Measurements from ENCODE around the gene TOMM5.
"Not testable (repeated sequence)": the region's sequence is repeated elsewhere in the genome, so short reads cannot be mapped to it uniquely, and the experiment has no call there.

Gene TOMM5

DNA sequence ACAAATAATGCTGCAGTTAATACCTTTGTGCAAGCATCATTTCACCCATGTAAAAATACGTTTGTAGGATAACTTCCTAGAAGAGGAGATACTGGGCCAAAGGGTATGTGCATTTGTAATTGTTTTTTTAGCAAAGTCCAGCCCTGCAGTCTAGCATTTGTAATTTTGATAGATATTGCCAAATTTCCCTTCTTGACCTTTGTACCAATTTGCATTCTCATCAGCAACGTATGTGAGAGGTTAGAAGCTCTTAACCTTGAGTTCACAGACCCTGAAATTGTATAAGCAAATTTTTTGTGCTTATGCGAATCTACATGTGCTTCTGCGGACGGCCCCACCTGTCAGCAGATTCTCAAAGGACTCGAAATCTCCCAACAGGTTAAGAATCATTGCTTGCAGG is 18.6 kb upstream of the TOMM5 start:
- DNase-seq (ENCODE audit: low read depth): no peak

DNA sequence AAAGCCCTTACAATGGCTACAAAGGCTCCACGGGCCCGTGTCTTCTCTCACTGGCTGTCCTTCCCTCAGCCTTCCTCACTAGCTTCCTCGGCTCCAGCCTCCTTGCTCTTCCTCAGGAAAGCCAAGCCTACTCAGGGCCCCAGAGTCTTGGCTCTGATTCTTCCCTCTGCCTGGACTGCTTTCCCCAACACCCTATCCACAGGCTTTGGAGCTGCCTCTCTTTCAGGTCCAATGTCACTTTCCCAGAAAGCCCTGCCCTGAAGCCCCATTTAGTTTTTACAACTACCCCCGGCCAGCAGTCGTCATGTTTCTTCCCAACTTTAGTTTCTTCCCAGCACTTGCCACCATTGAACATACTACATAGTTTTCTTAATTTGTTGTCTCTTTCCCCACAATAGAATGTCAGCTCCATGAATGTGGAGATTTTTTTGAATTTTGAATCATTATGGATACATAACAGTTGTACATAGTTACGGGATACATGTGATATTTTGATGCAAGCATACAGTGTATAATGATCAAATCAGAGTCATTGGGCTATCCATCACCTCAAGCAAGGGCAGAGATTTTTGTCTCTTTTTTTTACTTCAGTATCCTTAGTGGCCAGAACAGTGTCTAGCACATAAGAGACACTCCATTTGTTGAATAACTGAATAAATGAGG is 17.5 kb upstream of the TOMM5 start:
- DNase-seq (ENCODE audit: low read depth): no peak

DNA sequence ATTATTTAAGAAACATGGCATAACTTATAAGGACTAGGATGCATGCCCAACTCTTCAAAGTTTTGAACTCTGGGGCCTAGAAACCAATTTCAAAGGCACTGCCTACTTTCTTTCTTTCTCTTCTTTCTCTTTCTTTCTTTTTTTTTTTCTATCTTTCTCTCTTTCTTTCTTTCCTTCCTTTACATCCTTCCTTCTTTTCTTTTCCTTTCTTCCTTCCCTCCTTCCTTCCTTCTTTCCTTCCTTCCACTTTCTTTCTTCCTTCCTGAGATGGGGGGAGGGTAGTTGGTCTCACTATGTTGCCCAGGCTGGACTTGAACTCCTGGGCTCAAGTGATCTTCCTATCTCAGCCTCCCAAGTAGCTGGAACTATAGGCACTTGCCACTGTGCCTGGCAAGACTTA is 15.9 kb upstream of the TOMM5 start:
- no peak for DNase-seq (ENCODE audit: low read depth)

DNA sequence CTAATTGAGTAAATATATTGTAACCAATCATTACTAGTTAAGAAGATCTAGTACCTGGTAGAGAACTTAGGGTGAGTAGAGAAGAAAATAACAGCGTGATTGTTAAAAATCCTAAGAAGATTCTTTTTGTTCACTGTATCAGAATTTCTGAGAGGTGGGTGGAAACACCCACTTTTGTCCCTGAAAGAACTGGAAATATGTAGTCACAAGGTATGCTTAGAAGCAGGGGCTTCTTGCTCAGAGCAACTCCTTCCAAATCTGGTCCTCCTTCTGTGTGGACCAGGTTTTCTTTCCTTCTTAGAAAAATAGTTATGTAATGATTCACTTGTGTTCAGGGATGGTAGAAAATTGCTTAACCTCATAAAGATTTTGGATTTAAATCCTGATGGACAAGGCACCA is 11.9 kb upstream of the TOMM5 start:
- no peak for DNase-seq (ENCODE audit: low read depth)

DNA sequence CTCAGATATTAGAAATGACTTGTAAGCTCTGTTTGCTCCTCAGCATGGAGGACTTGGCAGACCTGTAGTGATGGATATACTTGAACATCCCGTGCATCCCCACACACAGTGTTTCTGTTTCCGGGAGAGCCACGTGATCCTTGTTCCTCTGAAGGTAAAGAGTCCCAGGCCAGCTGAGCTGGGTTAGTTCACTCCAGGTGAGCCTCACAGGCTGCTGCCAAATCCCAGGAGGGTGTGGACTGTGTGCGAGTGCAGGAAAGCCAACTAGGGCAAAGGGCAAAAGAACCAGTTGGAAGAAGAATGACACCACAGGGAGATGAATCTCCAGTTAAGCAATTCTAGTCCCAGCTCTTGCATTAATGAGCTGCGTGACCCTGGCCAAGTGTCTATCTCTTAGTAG is 10.4 kb upstream of the TOMM5 start:
- DNase-seq (ENCODE audit: low read depth): no peak

DNA sequence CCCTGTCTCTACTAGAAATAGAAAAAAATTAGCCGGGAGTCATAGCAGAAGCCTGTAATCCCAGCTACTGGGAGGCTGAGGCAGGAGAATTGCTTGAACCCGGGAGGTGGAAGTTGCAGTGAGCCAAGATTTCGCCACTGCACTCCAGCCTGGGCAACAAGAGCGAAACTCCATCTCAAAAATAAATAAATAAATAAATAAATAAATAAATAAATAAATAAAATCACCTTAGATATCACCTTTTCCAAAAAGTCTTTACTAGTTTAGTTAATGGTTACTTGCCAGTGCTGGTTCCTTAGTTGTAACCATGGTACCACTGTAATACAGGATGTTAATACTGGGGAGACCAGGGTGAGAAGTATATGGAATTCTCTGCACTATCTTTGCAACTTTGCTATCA is 9.7 kb upstream of the TOMM5 start:
- not testable (repeated sequence) for DNase-seq (ENCODE audit: low read depth)

DNA sequence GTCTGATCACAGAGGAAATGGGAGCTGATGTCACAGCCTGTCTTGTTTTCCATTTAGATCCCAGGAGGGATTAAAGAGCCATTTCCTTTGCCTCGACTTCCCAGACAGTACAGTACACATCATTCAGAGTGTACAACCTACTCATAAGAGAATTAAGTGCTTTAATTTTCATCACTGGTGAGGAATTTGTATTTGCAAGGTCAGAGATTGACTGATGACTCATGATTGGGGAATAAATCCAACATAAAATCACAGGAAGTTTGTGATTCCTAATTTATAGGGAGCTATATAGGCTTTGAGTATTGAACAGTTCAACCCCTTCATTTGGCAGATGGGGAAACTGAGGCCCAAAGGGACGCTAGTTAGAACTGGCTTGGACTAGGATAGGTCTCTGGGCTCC is 4.1 kb upstream of the TOMM5 start:
- no peak for DNase-seq (ENCODE audit: low read depth)

DNA sequence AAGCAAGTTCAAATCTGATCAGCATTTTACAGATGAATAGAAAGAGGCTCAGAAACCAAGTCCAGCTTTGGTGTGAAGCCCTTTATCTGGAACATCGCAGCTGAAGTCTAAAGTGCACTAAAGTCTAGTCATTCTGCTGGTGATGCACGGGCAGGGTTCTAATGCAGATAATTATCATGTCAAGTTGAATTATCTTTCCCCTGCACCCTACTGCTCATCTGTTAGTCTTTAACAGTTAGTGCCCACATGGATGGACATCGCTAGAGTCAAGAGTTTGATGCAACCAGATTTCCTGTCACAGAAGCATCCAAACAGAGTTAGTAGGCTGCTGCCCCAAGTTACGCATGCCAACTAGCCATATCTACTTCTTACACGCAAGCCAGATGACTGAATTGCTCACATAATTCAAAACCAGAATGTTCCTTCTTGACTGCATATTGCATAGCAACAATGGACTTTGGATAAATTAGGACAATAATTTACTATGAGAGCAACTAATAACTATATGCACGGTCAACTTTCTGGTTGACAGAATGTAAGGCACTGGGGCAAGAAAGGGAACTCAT is 1.6 kb upstream of the TOMM5 start:
- no peak for DNase-seq (ENCODE audit: low read depth)

DNA sequence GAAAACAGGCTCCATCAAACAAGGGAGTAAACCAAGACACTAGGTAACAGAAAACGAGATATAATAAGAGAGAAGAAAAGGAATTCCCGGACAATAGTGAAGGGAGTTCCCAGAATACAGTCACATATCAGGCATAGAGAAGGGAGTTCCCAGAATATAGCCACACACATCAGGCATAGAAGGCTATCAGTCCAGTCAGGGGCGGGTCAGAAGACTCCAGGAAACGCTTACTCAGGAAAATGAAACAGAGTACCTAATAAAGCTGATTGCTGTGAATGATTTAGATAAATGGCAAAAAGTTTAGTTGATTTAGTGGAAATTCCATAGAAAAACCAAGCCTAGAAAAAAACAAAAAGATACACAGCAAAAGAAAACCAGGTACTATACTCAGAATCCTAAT is 4.9 kb downstream of the TOMM5 start:
- DNase-seq (ENCODE audit: low read depth): no peak

DNA sequence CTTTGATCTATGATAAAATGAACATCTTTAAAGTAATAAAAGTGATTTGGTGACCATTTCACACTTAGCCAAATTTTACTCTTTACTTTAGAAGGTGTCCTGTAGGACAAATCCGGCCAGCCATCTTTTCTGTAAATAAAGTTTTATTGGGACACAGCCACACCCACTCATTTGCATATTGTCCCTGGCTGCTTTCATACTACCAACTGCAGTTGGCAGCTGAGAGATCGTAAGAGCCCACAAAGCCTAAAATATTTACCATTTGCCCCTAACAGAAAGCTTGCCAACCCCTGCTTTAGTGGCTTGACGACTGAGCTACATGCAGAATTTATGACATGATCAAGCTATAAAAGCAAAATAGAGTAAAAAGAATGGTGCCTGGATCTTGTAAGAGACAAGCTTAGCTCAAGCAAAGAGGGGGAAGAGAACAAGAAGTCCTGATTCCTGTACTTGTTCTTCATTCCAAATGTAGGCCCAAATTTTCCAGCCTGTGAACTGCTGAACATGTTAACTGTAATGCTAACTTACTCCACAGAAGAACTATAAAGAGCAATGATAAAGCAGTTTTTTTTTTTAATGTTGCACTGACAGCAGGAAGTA is 8.8 kb downstream of the TOMM5 start:
- no peak for DNase-seq (ENCODE audit: low read depth)

DNA sequence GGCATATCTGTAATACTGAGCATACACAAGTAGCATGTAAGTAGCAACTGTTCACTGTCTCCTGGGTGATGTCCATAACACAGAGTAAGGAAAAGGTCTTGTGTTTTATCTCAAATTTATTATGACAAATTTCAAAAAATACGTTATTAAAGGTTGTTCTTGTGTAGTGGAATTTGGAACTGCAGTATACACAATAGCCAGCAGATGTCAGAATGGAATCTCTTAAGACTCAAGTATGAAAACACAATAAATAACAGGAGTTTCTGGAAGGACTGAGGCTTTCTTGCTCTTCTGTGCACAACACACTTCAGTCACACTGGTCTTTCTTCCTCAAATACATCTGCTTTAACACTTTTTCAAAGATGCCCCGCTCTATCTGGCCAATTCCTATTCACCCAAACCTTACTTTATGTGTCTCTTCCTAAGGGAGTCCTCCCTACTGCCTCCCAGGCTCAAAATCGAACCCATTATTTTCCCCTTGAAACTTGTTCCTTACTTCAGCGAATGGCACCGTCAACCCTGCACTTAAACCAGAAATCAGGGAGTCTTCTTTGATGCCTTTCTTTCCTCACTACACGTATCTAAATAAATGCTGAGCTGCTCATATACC is 9.7 kb downstream of the TOMM5 start:
- no peak for DNase-seq (ENCODE audit: low read depth)

DNA sequence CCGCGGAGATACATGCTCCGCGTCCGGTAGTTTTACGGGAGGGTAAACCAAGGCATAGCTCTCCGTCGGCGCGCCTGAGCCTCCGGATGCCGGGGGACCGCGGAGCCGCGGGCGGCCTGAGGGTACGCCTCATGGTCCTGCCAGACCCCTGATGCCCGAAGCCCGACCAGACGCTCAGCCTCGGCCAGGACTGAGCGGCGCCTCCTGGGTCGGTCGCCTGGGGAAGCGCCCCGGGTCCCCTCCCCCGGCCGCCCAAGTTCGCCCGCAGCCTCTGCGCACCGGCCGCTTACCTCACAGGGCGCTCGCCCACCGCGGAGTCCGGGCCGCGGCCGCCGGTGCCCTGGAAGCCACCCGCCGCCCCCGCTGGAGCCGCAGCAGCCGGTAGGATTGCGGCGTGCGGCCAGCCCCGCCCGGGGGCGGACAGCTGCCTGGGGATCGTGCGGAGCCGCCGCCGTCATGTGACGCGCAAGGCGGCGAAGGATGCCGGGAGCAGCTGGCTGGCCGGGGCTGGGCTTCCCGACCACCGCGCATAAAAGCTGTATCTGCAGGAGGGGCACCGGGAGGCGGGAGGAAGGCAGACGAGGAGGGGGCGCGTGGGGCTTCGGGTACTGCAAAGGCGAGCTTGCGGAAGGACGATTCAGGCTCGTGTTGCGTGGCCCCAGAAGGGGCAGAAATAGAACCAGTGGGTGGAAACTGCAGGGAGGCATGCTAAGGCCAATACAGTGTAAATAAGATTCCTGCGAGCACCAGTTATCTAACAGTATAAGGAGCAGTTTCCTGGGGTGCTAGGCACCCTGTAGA is 16.3 kb downstream of the TOMM5 start, which contains the start of gene FBXO10:
FBXO10 (minus strand) TSS at position 460 of the 801 bp plus-strand sequence. CDS start 34,612 bp downstream, outside the sequence.
- DNase-seq (ENCODE audit: low read depth): peak; percentile 19

DNA sequence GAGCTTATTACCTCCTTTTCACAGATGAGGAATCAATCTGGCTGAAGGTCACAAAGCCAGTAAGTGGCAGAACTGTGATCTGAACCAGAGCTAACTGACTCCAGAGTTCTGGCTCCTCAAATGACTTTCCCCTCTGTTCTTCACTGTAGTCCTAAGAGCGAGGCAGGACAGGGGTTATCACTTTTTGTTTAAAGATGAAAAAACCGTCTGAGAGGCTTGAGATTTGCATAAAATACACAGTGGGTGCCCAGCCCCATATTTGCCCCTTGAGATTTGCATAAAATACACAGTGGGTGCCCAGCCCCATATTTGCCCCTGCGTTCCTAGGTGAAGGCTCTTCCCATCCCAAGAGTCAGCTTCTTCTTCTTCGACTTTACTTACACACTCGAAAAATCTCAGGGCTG is 16.9 kb downstream of the TOMM5 start:
- no peak for DNase-seq (ENCODE audit: low read depth)

DNA sequence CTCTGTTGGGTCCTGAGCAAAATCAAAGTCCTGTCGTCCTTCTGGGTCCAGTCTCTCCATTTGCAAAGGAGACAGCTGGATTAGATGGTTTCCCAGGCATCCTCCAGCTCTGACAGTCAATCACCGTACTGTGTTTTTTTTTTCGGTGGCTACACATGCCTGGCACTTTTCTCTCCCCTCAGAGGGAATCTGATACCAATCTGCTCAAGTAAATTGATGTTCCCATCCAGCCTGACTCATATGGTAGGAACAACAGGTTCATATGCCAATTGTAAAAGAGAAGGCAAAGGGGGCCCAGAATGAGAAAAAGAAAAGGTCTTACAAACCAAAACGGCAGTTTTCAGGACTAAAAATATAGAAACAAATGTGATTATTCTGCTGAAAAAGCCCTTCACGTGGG is 17.4 kb downstream of the TOMM5 start:
- no peak for DNase-seq (ENCODE audit: low read depth)

DNA sequence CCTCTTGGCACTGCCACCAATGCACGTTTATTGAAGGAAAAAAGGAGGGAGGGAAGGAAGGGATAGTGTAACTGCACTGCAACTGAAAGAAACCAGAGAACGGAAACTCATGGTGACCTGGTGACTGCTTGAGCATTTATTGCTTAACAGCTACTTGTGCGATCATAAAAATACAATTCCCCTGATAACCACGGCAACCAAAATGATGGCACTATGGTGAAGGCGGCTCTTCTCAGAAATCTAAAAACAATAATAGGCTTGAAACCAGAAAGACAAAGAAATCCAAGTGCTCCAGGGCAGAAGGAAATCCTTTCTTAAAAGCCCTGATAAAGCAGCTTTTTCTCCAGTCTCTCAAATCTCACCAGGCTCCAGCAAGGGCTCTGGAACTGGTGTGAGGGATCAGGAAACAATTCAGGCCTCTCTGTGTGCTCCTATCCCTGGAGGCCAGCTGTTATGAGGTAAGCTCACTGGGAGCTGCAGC is 18.1 kb downstream of the TOMM5 start:
- no peak for DNase-seq (ENCODE audit: low read depth)

DNA sequence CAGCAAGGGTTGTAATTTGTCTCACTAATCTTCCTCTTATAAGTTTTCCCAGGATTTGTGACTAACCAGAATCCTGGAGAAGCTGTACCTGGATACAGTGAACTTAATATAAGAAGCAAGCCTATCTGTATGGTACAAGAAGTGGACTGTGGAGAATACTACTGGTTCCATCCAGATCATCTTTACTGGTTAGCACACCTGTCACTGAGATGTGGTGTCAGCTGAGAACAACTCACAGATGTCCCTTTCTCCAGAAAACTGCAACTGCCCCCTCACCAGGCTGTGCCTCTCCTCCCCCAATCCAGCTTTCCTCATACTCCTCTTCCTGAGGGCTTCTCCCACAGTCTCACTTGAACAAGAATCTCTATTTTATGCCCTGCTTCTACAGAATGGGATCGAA is 21.1 kb downstream of the TOMM5 start:
- no peak for DNase-seq (ENCODE audit: low read depth)

DNA sequence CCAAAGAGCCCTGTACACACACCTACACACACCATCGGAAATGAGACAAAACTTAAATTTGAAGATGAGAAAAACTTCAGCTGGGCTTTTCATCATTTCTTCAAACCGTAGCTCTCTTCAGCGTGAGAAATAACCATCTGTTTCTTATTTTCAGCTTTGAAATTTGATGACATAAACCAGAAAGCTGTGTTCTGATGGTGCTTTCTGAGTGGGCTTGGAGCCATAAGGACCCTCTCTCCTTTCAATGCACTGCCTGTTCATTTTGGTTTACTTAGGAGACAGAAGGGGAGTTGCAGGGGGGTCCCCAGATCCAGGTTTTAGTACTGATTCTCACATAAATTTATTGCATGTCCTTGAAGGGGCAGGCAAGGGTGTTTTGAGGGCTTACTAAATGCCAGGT is 25.7 kb downstream of the TOMM5 start:
- DNase-seq (ENCODE audit: low read depth): no peak

DNA sequence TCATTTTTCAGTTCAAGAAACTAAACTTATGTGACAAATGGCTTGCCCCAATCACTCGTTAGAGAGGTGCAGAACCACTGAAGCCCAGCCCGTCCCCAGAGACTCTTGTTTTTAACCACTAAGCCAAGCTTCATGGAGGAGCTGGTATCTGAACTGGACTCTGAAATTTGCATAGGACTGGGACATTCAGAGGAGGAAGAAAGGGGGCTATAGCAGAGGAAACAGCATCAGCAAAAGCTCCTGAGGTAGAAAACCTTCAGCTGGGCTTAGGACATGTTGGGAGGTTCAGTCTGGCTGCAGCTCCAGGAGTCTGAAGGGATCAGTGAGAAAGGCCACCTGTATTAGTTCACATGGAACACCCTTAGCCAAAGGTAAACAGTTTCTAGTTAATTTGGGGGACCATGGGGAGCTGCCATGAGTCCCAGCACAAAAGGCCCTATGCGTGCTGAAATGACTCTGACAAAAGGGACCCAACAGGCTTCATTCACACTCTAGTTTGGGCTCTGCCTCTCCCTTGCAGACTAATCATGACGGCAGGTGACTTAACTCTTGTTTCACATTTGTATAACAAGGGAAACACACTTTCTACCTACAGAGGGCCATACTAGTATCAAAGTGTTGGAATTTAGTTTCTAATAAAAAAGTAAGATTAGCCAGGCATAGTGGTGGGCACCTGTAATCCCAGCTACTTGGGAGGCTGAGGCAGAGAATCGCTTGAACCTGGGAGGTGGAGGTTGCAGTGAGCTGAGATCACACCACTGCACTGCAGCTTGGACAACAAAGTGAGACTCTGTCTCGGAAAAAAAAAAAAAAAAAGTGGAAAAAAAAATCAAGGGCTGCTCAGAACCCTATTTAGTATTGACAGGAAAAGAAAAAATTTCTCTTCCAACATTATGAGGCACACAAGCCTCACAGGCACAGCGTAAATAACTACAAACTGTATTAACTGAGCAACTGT is 26.5 kb downstream of the TOMM5 start:
- DNase-seq (ENCODE audit: low read depth): no peak

DNA sequence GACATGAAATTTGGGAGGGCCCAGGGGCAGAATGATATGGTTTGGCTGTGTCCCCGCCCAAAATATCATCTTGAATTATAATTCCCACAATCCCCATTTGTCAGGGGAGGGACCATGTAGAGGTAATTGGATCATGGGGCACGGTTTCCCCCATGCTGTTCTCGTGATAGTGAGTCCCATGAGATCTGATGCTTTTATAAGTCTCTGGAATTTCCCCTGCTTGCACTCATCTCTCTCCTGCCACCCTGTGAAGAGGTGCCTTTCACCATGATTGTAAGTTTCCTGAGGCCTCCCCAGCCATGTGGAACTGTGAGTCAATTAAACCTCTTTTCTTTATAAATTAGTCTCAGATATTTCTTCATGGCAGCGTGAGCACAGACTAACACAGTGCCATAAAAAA is 27.5 kb downstream of the TOMM5 start:
- DNase-seq (ENCODE audit: low read depth): no peak

DNA sequence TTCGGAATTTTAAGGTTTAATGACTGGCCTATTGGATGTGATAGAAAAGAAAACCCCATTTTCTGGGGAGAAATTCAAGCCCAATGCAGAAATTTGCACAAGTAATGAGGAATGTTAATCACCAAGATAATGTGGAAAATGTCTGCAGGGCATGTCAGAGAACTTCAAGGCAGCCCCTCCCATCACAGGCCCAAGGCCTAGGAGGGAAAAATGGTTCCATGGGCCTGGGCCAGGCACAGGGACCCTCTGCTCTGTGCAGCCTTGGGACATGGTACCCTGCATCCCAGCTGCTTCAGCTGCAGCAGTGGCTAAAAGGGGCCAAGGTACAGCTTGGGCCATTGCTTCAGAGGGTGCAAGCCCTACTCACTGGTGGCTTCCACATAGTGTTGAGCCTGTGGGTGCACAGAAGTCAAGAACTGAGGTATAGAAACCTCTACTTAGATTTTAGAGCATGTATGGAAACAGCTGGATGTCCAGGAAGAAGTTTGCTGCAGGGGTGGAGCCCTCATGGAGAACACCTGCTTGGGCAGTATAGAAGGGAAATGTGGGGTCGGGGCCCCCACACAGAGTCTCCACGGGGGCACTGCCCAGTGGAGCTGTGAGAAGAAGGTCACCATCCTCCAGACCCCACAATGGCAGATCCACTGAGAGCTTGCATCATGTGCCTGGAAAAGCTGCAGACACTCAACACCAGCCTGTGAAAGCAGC is 28.4 kb downstream of the TOMM5 start:
- DNase-seq (ENCODE audit: low read depth): no peak

DNA sequence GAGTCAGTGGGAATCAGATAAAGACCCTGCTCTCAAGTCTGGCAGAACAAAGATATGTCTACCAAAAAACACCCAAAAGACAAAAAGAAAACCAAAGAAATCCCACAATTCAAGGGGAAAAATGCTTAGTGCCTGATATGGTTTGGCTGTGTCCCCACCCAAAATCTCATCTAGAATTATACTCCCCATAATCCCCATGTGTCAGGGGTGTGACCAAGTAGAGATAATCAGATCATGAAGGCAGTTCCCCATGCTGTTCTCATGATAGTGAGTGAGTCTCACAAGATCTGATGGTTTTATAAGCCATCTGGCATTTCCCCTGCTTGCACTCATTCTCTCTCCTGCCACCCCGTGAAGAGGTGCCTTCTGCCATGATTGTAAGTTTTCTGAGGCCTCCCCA is 29.6 kb downstream of the TOMM5 start:
- DNase-seq (ENCODE audit: low read depth): no peak

Measured in stimulated activated CD8-positive, alpha-beta memory T cell treated with anti-CD3 and anti-CD28 coated beads, Interleukin-12 subunit alpha, Interleukin-12 subunit beta, amount 100 ng/mL, for 4 hours (primary cell).